ENCODE data around the gene RYR1. TPM values are rescaled to one million over a fixed set of nuclear protein-coding genes. Genes with fewer than 3 reads are reported as not detected.
A peak's percentile ranks its signal among the peaks of the same experiment; 100 is the strongest.

The RYR1 gene
- total RNA-seq, 1 donor from 2014 or later, result 1.3 TPM

- Mint-ChIP-seq H3K4me3 (ENCODE audit: unreplicated experiment) (no peak overlapping the region), H3K27ac (ENCODE audit: unreplicated experiment) (no peak overlapping the region), H3K4me1 (ENCODE audit: unreplicated experiment) (peaks cover 11% of the 10 kb centered on the region), H3K9me3 (ENCODE audit: unreplicated experiment) (no peaks in the 10 kb centered on the region), H3K27me3 (ENCODE audit: unreplicated experiment) (peaks cover 39% of the 10 kb centered on the region), H3K36me3 (ENCODE audit: low read depth, unreplicated experiment) (peaks cover 14% of the 10 kb centered on the region)
- no peak for TF ChIP-seq CTCF (IDR thresholded peaks at IDR 0.05; ENCODE audit: unreplicated experiment)
- no peak for DNase-seq (ENCODE audit: low spot score)
Measured at GRCh38 chr19:38392707-38393308, 40.7 kb upstream of the RYR1 start.

- H3K36me3 Mint-ChIP-seq (ENCODE audit: low read depth, unreplicated experiment), result peaks cover 14% of the 10 kb centered on the region
Measured at GRCh38 chr19:38394488-38394887, 39.0 kb upstream of the RYR1 start.

GRCh38 chr19:38395381-38396114, 37.9 kb upstream of the RYR1 start:
- Mint-ChIP-seq H3K27ac (ENCODE audit: unreplicated experiment) (no peak overlapping the region), H3K4me3 (ENCODE audit: unreplicated experiment) (no peak overlapping the region), H3K36me3 (ENCODE audit: low read depth, unreplicated experiment) (peaks cover 14% of the 10 kb centered on the region), H3K27me3 (ENCODE audit: unreplicated experiment) (peaks cover 34% of the 10 kb centered on the region), H3K4me1 (ENCODE audit: unreplicated experiment) (peaks cover 12% of the 10 kb centered on the region), H3K9me3 (ENCODE audit: unreplicated experiment) (no peaks in the 10 kb centered on the region)
- no peak for DNase-seq (ENCODE audit: low spot score)
- no peak for TF ChIP-seq CTCF (IDR thresholded peaks at IDR 0.05; ENCODE audit: unreplicated experiment)

More at GRCh38 chr19:38394488-38394887, 39.0 kb upstream of the RYR1 start:
- H3K27me3 Mint-ChIP-seq (ENCODE audit: unreplicated experiment), result peaks cover 37% of the 10 kb centered on the region
- peaks cover 10% of the 10 kb centered on the region for H3K4me1 Mint-ChIP-seq (ENCODE audit: unreplicated experiment)
- no peak overlapping the region for H3K4me3 Mint-ChIP-seq (ENCODE audit: unreplicated experiment)
- peak; percentile 65 for DNase-seq (ENCODE audit: low spot score)
- no peak overlapping the region for H3K27ac Mint-ChIP-seq (ENCODE audit: unreplicated experiment)
- H3K9me3 Mint-ChIP-seq (ENCODE audit: unreplicated experiment), result no peaks in the 10 kb centered on the region
- TF ChIP-seq CTCF (IDR thresholded peaks at IDR 0.05; ENCODE audit: unreplicated experiment), result no peak

- DNase-seq (ENCODE audit: low spot score), result no peak
- H3K4me3 Mint-ChIP-seq (ENCODE audit: unreplicated experiment), result no peak overlapping the region
- no peak for TF ChIP-seq CTCF (IDR thresholded peaks at IDR 0.05; ENCODE audit: unreplicated experiment)
- no peak overlapping the region for H3K27ac Mint-ChIP-seq (ENCODE audit: unreplicated experiment)
- H3K36me3 Mint-ChIP-seq (ENCODE audit: low read depth, unreplicated experiment), result peaks cover 6% of the 10 kb centered on the region
- H3K9me3 Mint-ChIP-seq (ENCODE audit: unreplicated experiment), result no peaks in the 10 kb centered on the region
- peaks cover 19% of the 10 kb centered on the region for H3K4me1 Mint-ChIP-seq (ENCODE audit: unreplicated experiment)
- H3K27me3 Mint-ChIP-seq (ENCODE audit: unreplicated experiment), result peaks cover 38% of the 10 kb centered on the region
Measured at GRCh38 chr19:38399081-38399480, 34.4 kb upstream of the RYR1 start.

- Mint-ChIP-seq H3K27ac (ENCODE audit: unreplicated experiment) (no peak overlapping the region), H3K27me3 (ENCODE audit: unreplicated experiment) (peaks cover 36% of the 10 kb centered on the region), H3K4me1 (ENCODE audit: unreplicated experiment) (peaks cover 18% of the 10 kb centered on the region), H3K9me3 (ENCODE audit: unreplicated experiment) (no peaks in the 10 kb centered on the region), H3K4me3 (ENCODE audit: unreplicated experiment) (no peak overlapping the region), H3K36me3 (ENCODE audit: low read depth, unreplicated experiment) (peaks cover 6% of the 10 kb centered on the region)
- no peak for TF ChIP-seq CTCF (IDR thresholded peaks at IDR 0.05; ENCODE audit: unreplicated experiment)
- no peak for DNase-seq (ENCODE audit: low spot score)
Measured at GRCh38 chr19:38399537-38399936, 34.0 kb upstream of the RYR1 start.
